Uterus (tissue), 4 donors: Measurements from ENCODE around the gene PCBP1. TPM values are rescaled to one million over a fixed set of nuclear protein-coding genes. Genes with fewer than 3 reads are reported as not detected.
"Not testable (repeated sequence)": the region's sequence is repeated elsewhere in the genome, so short reads cannot be mapped to it uniquely, and the experiment has no call there.

Source experiments
- DNase-seq, 2 donors: peaks; one replicate each; pipeline ENCODE4 v3.0.0-alpha.2; 2019 to 2020
- H3K27ac ChIP-seq, 2 donors: fragments of 200-600 bp; sonication (generic); 1 replicate in 1 of 2; 2 replicates in 1 of 2; pipeline ENCODE4 v1.5.1; 2016 to 2018
- H3K27me3 ChIP-seq, 2 donors: fragments of 200-600 bp; sonication (generic); one replicate each; pipeline ENCODE4 v1.5.1; 2018 to 2019; ENCODE audit warnings: control low read depth in 1 of 2
- H3K36me3 ChIP-seq, 2 donors: fragments of 200-600 bp; sonication (generic); one replicate each; pipeline ENCODE4 v1.5.1; 2019; ENCODE audit warnings: control low read depth in 1 of 2
- H3K4me1 ChIP-seq, 2 donors: fragments of 200-600 bp; sonication (generic); one replicate each; pipeline ENCODE4 v1.5.1; 2018 to 2019; ENCODE audit warnings: control low read depth in 1 of 2
- H3K4me3 ChIP-seq, 2 donors: fragments of 200-600 bp; sonication (generic); 1 replicate in 1 of 2; 2 replicates in 1 of 2; pipeline ENCODE4 v1.5.1; 2018 to 2019; ENCODE audit warnings: mild to moderate bottlenecking in 1 of 2
- H3K9me3 ChIP-seq, 2 donors: fragments of 200-600 bp; sonication (generic); one replicate each; pipeline ENCODE4 v1.5.1; 2019; ENCODE audit warnings: control low read depth in 1 of 2
- POLR2A ChIP-seq, 2 donors: fragments of 450-650 bp; IDR thresholded peaks; one replicate each; pipeline ENCODE4 v1.6.1; 2016; ENCODE audit warnings: antibody characterized with exemption in 2 of 2, mild to moderate bottlenecking in 1 of 2, moderate library complexity in 1 of 2
- intact Hi-C: fragments of 100-400 bp; cut with DNase I; formaldehyde crosslinking; loops from one replicate; pipeline ENCODE4 v1.15.1; 2023; ENCODE audit warnings: low total_unique reads
- small RNA-seq: library from RNA; depleted of rRNA; stranded (forward); fragments of <200 nt; gene quantifications from one replicate; pipeline ENCODE3, GENCODE V24; 2016
- total RNA-seq, 4 donors: library from RNA; depleted of rRNA in 3 of 4; stranded (reverse); fragments of >200 nt in 3 of 4; gene quantifications; one replicate each; pipeline versions ENCODE4 v1.1.0 to v1.2.4, GENCODE V29; 2014 to 2023
- TF ChIP-seq, protein P1 (sequence below), 4 experiments: fragments of 200-600 bp in 2 of 4; fragments of 450-650 bp in 2 of 4; sonication (generic) in 2 of 4; IDR thresholded peaks; one replicate each; pipeline ENCODE4 v1.5.1; 2016 to 2019; ENCODE audit warnings: antibody characterized with exemption in 4 of 4, mild to moderate bottlenecking in 2 of 4, moderate library complexity in 1 of 4
- donor health status: DM: yes; HTN: yes; CAD: no.

Gene PCBP1
- total RNA-seq, 4 donors from 2014 or later = 55.5 to 294 (median 101) TPM

DNA sequence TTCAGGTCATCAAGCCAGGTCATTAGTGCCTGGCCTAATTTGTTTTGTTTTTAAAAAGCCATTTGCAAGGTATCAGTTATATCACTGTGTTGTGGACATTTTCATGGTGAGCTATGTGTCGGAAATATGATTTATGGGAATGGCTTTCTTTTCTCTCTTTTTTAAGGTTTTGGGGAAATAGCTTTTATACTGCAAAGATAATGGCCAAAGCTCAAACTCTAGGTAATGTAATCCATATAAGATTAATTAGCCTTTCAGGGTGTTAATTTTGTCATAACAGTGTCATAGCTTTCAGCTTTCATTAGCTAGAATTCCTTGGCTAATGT, 45.8 kb downstream of the PCBP1 start:
- H3K36me3 ChIP-seq = no peaks in the 10 kb centered on the region
- TF ChIP-seq POLR2A (IDR thresholded peaks at IDR 0.05) = no peak
- TF ChIP-seq, protein P1, sequence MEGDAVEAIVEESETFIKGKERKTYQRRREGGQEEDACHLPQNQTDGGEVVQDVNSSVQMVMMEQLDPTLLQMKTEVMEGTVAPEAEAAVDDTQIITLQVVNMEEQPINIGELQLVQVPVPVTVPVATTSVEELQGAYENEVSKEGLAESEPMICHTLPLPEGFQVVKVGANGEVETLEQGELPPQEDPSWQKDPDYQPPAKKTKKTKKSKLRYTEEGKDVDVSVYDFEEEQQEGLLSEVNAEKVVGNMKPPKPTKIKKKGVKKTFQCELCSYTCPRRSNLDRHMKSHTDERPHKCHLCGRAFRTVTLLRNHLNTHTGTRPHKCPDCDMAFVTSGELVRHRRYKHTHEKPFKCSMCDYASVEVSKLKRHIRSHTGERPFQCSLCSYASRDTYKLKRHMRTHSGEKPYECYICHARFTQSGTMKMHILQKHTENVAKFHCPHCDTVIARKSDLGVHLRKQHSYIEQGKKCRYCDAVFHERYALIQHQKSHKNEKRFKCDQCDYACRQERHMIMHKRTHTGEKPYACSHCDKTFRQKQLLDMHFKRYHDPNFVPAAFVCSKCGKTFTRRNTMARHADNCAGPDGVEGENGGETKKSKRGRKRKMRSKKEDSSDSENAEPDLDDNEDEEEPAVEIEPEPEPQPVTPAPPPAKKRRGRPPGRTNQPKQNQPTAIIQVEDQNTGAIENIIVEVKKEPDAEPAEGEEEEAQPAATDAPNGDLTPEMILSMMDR (IDR thresholded peaks at IDR 0.05) = no peak
- intact Hi-C loops = no loop called here
- peaks cover 6 to 9% of the 10 kb centered on the region in 2 donors for H3K4me1 ChIP-seq
- no peaks in the 10 kb centered on the region for H3K9me3 ChIP-seq
- peak overlapping the region; percentile 87 to 99 for H3K27ac ChIP-seq
- peak overlapping the region in 1 of 2 donors; percentile 26 for H3K4me3 ChIP-seq
- DNase-seq = no peak
- H3K27me3 ChIP-seq = no peaks in the 10 kb centered on the region

DNA sequence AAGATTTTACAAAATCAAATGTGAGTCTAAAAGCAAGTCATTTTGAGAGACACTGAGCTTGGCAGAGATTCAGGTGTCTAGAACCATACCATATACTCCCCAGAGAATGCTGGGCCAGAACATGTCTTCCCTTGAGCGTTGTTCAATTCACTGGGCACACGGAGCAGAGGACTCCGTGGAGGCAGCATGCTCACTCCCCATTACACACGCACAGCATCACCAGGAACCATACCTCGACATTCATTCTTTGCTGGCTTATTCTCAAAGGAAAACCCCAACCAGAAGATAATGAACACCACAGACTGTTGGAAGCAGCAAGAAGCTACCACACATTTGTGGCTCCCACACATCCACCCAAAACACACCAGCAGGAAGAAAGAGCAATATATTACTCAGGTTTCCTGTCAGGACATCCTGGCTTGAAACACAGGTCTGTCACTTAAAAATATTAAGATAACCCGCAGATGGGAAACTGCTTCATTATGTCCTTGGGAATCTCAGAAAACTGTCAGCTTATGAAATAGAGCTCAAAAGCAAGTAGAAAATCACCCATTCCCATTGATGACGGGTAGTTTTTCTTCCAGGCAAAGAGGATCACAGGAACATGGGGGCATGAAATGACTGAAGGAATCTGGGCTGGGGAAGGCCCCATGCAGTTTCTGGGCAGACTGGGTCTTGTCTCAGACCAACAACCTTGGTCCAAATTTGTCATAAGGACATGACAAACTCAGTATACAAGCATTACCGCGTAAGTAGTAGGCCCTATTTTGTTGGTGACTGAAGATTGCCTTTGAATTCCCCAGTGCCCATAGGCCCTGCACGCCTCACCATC, 46.4 kb downstream of the PCBP1 start:
- TF ChIP-seq, protein P1 (IDR thresholded peaks at IDR 0.05) = no peak
- no peak for TF ChIP-seq POLR2A (IDR thresholded peaks at IDR 0.05)
- no peaks in the 10 kb centered on the region for H3K9me3 ChIP-seq
- intact Hi-C loops = no loop called here
- no peaks in the 10 kb centered on the region for H3K36me3 ChIP-seq
- DNase-seq = no peak
- H3K4me1 ChIP-seq = peaks cover 6 to 9% of the 10 kb centered on the region in 2 donors
- H3K27me3 ChIP-seq = no peaks in the 10 kb centered on the region
- no peak overlapping the region for H3K4me3 ChIP-seq
- peak overlapping the region; percentile 87 to 99 for H3K27ac ChIP-seq

DNA sequence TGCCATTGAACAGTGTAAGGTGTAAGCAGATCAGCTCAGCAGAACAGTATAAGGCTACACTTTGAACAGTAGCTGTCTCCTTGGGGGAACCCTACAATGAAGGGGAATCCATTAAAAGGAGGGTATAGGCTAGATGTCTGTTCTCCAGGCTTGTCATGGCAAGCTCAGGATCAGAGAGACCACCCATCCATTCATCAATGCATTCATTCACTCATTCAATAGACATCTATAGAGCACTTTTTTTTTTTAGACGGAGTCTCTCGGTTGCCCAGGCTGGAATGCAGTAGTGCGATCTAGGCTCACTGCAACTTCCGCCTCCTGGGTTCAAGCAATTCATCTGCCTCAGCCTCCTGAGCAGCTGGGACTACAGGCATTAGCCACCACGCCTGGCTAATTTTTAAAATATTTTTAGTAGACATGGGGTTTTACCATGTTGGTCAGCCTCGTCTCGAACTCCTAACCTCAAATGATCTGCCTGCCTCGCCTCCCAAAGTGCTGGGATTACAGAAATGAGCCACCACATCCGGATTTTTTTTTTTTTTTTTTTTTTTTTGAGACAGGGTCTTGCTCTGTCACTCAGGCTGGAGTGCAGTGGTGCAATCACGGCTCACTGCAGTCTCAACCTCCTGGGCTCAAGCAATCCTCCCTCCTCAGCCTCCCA, 47.2 kb downstream of the PCBP1 start:
- H3K9me3 ChIP-seq, DNase-seq, H3K36me3 ChIP-seq, H3K27me3 ChIP-seq, intact Hi-C loops, H3K4me1 ChIP-seq, H3K4me3 ChIP-seq: not testable (repeated sequence)
- peak overlapping the region; percentile 87 to 99 for H3K27ac ChIP-seq

Small RNA genes within 50 kb of the gene (small RNA-seq; reads per million reads assigned to genes)
- not detected for gene RN7SL470P

Other genes with a start within 250 kb of the PCBP1 start
- gene SNRNP27, start 193.5 kb upstream of the PCBP1 start, total RNA-seq = 10 to 100 TPM in 3 of 4 donors, 1 to 10 TPM in 1; 8.2 to 64.6 (median 49.9) TPM
- gene MXD1, start 172.4 kb upstream of the PCBP1 start, total RNA-seq = 10 to 100 TPM in 1 of 4 donors, 1 to 10 TPM in 3; 6.5 to 11.3 (median 8.0) TPM
- gene ASPRV1, start 125.8 kb upstream of the PCBP1 start, total RNA-seq = 1 to 10 TPM in 3 of 4 donors, not detected in 1; 4.4 to 8.1 (median 5.2) TPM
- gene C2orf42, start 103.5 kb downstream of the PCBP1 start, total RNA-seq = 10 to 100 TPM; 10.3 to 45.7 (median 23.8) TPM
- 100 to 1,000 TPM in 3 of 4 donors, 10 to 100 TPM in 1; 86.8 to 514 (median 151) TPM for gene TIA1, start 161.2 kb downstream of the PCBP1 start, total RNA-seq
- gene PCYOX1, start 170.7 kb downstream of the PCBP1 start, total RNA-seq = 10 to 100 TPM; 54.4 to 84.6 (median 68.4) TPM
- gene SNRPG, start 206.3 kb downstream of the PCBP1 start, total RNA-seq = 100 to 1,000 TPM in 3 of 4 donors, 10 to 100 TPM in 1; 91.3 to 276 (median 162) TPM
- gene FAM136A, start 214.6 kb downstream of the PCBP1 start, total RNA-seq = 10 to 100 TPM in 3 of 4 donors, 1 to 10 TPM in 1; 4.9 to 79.4 (median 24.5) TPM